ENCODE data around the gene LGR6.

- TF ChIP-seq CTCF (IDR thresholded peaks at IDR 0.05 in 2 of 3, conservative IDR thresholded peaks at IDR 0.05 in 1 of 3; ENCODE audit: control insufficient read depth in 2 of 3, extremely low read depth in 1 of 3, insufficient read depth in 1 of 3, low read depth in 3 of 3, low read length in 3 of 3) (no peak), CHD1 (IDR thresholded peaks at IDR 0.05; ENCODE audit: low read depth, low read length) (no peak), MYB (IDR thresholded peaks at IDR 0.05; ENCODE audit: borderline replicate concordance, low read depth, low read length) (no peak), ZNF207 (IDR thresholded peaks at IDR 0.05; ENCODE audit: borderline replicate concordance) (no peak)
These were observed 72.6 kb downstream of the LGR6 start for GRCh38 chr1:202266061-202266765.
